Measurements from ENCODE around the gene SNX18.

SNX18 gene

DNA sequence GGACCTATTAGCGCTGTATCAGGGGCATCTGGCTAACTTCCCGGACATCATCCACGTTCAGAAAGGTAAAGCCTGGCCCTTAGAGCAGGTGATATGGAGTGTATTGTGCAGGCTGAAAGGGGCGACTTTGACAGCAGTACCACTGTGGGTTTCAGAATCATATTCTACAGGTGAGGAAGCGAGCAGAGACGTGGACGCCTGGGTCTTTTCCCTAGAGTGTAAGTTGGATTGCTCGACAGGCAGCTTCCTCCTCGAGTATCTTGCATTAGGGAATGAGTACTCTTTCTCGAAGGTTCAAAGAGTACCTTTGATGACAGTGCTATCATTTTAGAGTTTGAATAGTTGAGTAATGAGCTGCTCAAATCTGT lies 1.9 kb downstream of the SNX18 start:
- Histone ChIP-seq H2AFZ (ENCODE audit: low read length, unreplicated experiment) (no peak overlapping the region), H3K27me3 (ENCODE audit: insufficient read depth, low read length) (no peaks in the 10 kb centered on the region), H3K4me3 (ENCODE audit: low read depth, low read length) (peak overlapping the region; percentile 76), H3K27ac (ENCODE audit: low read depth, low read length) (no peak overlapping the region; the same call in 1 of the 2 replicates), H3K36me3 (ENCODE audit: insufficient read depth, low read length) (no peaks in the 10 kb centered on the region), H3K79me2 (ENCODE audit: control insufficient read depth, insufficient read depth, low read length, unreplicated experiment) (peaks cover 62% of the 10 kb centered on the region), H3K4me1 (ENCODE audit: control insufficient read depth, insufficient read depth, low read length, unreplicated experiment) (peaks cover 62% of the 10 kb centered on the region)

DNA sequence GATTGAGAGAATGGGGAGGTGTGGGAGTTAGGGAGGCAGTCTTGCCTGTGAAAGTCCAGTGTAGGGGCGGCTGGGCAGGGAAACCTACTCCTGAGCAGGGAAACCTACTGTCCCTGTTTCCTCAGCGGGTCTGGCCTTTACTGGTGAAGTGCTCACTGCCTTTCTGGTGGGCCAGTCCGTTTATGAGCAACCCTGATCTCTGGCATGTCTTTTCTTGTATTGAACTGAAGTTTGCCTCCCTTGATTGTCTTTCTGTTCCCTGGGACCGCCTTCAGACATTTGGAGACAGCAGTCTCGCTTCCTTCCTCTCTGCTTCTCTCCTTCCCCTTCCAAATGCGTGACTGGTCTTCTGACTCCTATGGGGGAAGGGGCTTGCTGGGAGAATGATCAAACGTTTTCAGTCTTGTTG lies 2.9 kb downstream of the SNX18 start:
- H2AFZ ChIP-seq (ENCODE audit: low read length, unreplicated experiment) = peak overlapping the region; percentile 1
- H3K27me3 ChIP-seq (ENCODE audit: insufficient read depth, low read length) = no peaks in the 10 kb centered on the region
- peaks cover 56% of the 10 kb centered on the region for H3K4me1 ChIP-seq (ENCODE audit: control insufficient read depth, insufficient read depth, low read length, unreplicated experiment)
- H3K27ac ChIP-seq (ENCODE audit: low read depth, low read length) = peak overlapping the region; percentile 8
- peak overlapping the region; percentile 76 for H3K4me3 ChIP-seq (ENCODE audit: low read depth, low read length)
- peaks cover 71% of the 10 kb centered on the region for H3K79me2 ChIP-seq (ENCODE audit: control insufficient read depth, insufficient read depth, low read length, unreplicated experiment)
- H3K36me3 ChIP-seq (ENCODE audit: insufficient read depth, low read length) = no peaks in the 10 kb centered on the region

DNA sequence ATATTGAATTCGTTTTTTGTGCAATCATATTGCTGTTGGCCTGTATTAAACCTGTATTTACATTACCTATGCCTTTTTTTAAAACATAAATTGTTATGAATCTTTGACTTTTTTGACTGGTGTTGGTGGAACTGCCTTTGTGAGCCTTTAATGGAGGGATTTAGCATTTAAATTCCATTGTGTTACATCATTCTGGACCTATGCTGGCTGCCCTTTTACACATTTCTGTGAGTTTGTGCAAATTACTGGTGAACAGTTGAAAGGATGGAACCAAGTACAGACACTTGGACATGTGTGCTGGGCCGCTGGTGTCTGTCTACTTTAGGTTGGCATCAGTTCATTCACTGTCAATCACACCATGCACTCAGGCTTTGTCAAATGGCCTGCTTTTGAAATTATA lies 3.4 kb downstream of the SNX18 start:
- Histone ChIP-seq H3K79me2 (ENCODE audit: control insufficient read depth, insufficient read depth, low read length, unreplicated experiment) (peaks cover 76% of the 10 kb centered on the region), H3K27me3 (ENCODE audit: insufficient read depth, low read length) (no peaks in the 10 kb centered on the region), H3K4me1 (ENCODE audit: control insufficient read depth, insufficient read depth, low read length, unreplicated experiment) (peaks cover 51% of the 10 kb centered on the region), H3K27ac (ENCODE audit: low read depth, low read length) (peak overlapping the region; percentile 8), H3K4me3 (ENCODE audit: low read depth, low read length) (peak overlapping the region; percentile 76), H2AFZ (ENCODE audit: low read length, unreplicated experiment) (peak overlapping the region; percentile 1), H3K36me3 (ENCODE audit: insufficient read depth, low read length) (no peaks in the 10 kb centered on the region)

DNA sequence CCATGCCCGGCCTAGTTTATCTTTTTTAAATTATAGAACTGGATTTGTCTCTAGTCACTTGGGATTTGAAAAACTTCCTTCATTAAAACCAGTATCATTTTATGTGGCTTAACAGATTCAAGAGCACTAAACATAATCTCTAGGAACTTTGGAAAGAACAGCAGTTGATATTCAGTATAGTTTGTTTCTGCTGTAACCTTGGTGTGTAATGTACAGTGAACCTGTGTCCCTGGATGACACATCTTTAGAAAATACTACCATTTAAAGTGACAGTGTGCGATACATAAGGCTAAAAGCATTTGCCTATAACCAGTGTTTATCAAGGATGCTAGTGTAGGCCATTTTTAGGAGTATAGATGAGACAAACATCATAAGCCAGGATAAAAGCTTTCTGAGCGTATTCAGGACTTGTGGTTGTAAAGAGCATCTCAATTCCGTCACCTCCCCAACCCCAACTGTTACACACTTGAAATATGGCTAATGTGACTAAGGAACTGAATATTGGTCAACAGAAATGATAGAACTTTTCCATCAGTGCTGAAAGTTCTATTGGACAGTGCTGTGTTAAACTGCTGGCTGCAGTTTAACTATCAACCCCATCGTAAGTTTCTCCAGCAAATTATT lies 4.4 kb downstream of the SNX18 start:
- peak overlapping the region; percentile 76 for H3K4me3 ChIP-seq (ENCODE audit: low read depth, low read length)
- H3K4me1 ChIP-seq (ENCODE audit: control insufficient read depth, insufficient read depth, low read length, unreplicated experiment) = peaks cover 41% of the 10 kb centered on the region
- no peaks in the 10 kb centered on the region for H3K36me3 ChIP-seq (ENCODE audit: insufficient read depth, low read length)
- H3K79me2 ChIP-seq (ENCODE audit: control insufficient read depth, insufficient read depth, low read length, unreplicated experiment) = peaks cover 86% of the 10 kb centered on the region
- H3K27me3 ChIP-seq (ENCODE audit: insufficient read depth, low read length) = no peaks in the 10 kb centered on the region
- H2AFZ ChIP-seq (ENCODE audit: low read length, unreplicated experiment) = no peak overlapping the region
- H3K27ac ChIP-seq (ENCODE audit: low read depth, low read length) = no peak overlapping the region

DNA sequence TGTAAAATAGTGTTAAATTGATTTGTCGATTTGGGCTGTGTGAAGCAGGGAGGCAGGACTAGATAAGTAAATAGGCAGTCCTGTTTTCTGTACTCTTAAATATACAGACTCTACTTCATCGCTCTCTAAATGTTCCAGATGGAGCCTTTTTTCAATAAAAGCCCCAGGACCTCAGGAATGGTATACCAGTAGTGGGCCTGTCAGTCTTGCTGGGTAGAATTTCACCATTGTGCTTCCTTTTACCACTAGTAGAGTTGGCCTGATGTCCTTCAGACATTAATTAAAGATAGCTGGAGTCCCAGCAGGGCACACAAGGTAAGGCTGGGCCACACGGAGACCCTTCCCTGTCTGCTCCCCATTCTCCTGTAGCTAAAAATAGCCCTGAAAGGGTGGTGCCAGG lies 6.0 kb downstream of the SNX18 start:
- Histone ChIP-seq H3K4me3 (ENCODE audit: low read depth, low read length) (no peak overlapping the region), H3K36me3 (ENCODE audit: insufficient read depth, low read length) (no peaks in the 10 kb centered on the region), H3K27me3 (ENCODE audit: insufficient read depth, low read length) (no peaks in the 10 kb centered on the region), H3K4me1 (ENCODE audit: control insufficient read depth, insufficient read depth, low read length, unreplicated experiment) (peaks cover 38% of the 10 kb centered on the region), H3K27ac (ENCODE audit: low read depth, low read length) (no peak overlapping the region; the same call in 1 of the 2 replicates), H3K79me2 (ENCODE audit: control insufficient read depth, insufficient read depth, low read length, unreplicated experiment) (peaks cover 93% of the 10 kb centered on the region), H2AFZ (ENCODE audit: low read length, unreplicated experiment) (no peak overlapping the region)

DNA sequence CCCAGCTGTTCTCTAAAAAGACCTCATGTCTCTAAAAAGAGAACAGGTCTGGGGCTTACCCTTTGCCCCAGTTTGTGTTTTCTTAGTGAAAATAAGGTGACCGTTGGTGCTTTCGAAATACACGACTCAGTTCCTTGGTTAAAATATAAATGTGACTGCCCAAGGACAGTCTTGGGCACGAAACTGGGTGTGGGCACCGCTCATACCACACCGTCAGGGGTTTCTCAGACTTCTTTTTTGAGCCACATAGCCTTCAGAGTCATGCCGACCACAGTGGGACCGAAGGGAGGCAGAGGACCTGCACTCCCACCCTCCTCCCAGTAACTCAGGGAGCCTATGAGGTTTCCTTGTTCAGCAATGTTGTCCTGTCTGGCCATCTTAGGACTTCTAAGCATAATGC lies 6.5 kb downstream of the SNX18 start:
- peaks cover 33% of the 10 kb centered on the region for H3K4me1 ChIP-seq (ENCODE audit: control insufficient read depth, insufficient read depth, low read length, unreplicated experiment)
- H2AFZ ChIP-seq (ENCODE audit: low read length, unreplicated experiment) = no peak overlapping the region
- H3K27me3 ChIP-seq (ENCODE audit: insufficient read depth, low read length) = no peaks in the 10 kb centered on the region
- no peak overlapping the region for H3K27ac ChIP-seq (ENCODE audit: low read depth, low read length)
- H3K79me2 ChIP-seq (ENCODE audit: control insufficient read depth, insufficient read depth, low read length, unreplicated experiment) = peaks cover 91% of the 10 kb centered on the region
- H3K36me3 ChIP-seq (ENCODE audit: insufficient read depth, low read length) = no peaks in the 10 kb centered on the region
- H3K4me3 ChIP-seq (ENCODE audit: low read depth, low read length) = no peak overlapping the region

DNA sequence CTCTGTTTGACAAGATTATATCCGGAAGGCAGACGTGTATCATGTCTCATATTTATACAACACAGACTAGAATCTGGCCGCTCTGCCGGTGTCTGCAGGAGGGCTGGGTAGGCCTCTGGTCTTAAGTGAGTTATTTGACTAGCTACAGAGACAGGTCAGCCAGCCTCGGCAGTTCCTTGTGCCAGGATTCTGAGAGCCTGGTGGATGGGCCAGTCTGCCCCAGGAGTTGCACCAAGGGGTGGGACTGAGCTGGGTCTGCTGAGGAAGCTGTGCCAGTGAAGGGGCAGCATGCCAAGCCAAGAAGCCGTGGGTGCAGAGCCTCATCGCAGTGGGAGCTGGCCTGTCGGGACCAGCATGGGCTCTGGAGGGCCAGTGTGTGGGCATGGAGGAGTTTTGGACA lies 7.1 kb downstream of the SNX18 start:
- peaks cover 29% of the 10 kb centered on the region for H3K4me1 ChIP-seq (ENCODE audit: control insufficient read depth, insufficient read depth, low read length, unreplicated experiment)
- H3K79me2 ChIP-seq (ENCODE audit: control insufficient read depth, insufficient read depth, low read length, unreplicated experiment) = peaks cover 91% of the 10 kb centered on the region
- H3K27me3 ChIP-seq (ENCODE audit: insufficient read depth, low read length) = no peaks in the 10 kb centered on the region
- H3K27ac ChIP-seq (ENCODE audit: low read depth, low read length) = no peak overlapping the region
- H2AFZ ChIP-seq (ENCODE audit: low read length, unreplicated experiment) = no peak overlapping the region
- no peaks in the 10 kb centered on the region for H3K36me3 ChIP-seq (ENCODE audit: insufficient read depth, low read length)
- no peak overlapping the region for H3K4me3 ChIP-seq (ENCODE audit: low read depth, low read length)

DNA sequence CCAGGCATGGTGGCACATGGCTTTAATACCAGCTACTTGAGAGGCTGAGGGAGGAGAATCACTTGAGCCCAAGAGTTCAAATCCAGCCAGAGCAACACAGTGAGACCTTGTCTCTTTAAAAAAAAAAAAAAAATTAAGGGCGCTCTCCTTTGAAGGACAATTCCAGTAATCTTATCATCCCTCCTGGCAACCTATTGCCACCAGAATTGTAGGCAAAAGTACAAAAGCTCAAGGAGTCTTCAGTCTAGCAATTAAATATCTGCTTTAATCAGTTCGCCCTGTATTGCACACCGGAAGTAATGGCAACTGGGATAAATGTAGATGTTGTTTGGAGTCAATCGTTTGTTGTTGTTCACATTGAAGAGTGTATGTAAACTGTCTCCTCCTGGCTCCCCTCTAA lies 7.7 kb downstream of the SNX18 start:
- Histone ChIP-seq H3K36me3 (ENCODE audit: insufficient read depth, low read length) (no peaks in the 10 kb centered on the region), H3K27ac (ENCODE audit: low read depth, low read length) (no peak overlapping the region), H3K79me2 (ENCODE audit: control insufficient read depth, insufficient read depth, low read length, unreplicated experiment) (peaks cover 91% of the 10 kb centered on the region), H2AFZ (ENCODE audit: low read length, unreplicated experiment) (no peak overlapping the region), H3K4me1 (ENCODE audit: control insufficient read depth, insufficient read depth, low read length, unreplicated experiment) (peaks cover 29% of the 10 kb centered on the region), H3K27me3 (ENCODE audit: insufficient read depth, low read length) (no peaks in the 10 kb centered on the region), H3K4me3 (ENCODE audit: low read depth, low read length) (no peak overlapping the region)

DNA sequence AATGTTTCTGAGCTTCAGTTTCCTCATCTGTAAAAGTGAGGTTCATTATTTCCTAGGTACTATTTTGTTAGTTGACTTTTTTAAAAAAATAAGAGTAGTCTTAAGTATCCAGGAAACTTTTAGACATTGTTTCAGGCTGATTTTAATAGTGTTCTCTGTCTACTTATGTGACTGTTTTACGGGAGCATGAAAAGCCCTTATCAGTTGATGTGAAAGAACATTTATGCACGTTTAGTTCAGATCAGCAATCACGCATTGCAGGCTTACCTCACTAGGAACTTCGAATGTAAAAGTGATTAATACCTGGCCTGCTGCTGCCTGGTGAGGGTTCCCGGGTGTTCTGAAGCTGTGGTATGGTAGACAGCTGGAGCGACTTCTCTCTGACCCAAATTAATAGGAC lies 8.1 kb downstream of the SNX18 start:
- no peaks in the 10 kb centered on the region for H3K36me3 ChIP-seq (ENCODE audit: insufficient read depth, low read length)
- H3K79me2 ChIP-seq (ENCODE audit: control insufficient read depth, insufficient read depth, low read length, unreplicated experiment) = peaks cover 88% of the 10 kb centered on the region
- no peak overlapping the region for H3K4me3 ChIP-seq (ENCODE audit: low read depth, low read length)
- no peak overlapping the region for H3K27ac ChIP-seq (ENCODE audit: low read depth, low read length)
- no peak overlapping the region for H2AFZ ChIP-seq (ENCODE audit: low read length, unreplicated experiment)
- H3K4me1 ChIP-seq (ENCODE audit: control insufficient read depth, insufficient read depth, low read length, unreplicated experiment) = peaks cover 29% of the 10 kb centered on the region
- no peaks in the 10 kb centered on the region for H3K27me3 ChIP-seq (ENCODE audit: insufficient read depth, low read length)

DNA sequence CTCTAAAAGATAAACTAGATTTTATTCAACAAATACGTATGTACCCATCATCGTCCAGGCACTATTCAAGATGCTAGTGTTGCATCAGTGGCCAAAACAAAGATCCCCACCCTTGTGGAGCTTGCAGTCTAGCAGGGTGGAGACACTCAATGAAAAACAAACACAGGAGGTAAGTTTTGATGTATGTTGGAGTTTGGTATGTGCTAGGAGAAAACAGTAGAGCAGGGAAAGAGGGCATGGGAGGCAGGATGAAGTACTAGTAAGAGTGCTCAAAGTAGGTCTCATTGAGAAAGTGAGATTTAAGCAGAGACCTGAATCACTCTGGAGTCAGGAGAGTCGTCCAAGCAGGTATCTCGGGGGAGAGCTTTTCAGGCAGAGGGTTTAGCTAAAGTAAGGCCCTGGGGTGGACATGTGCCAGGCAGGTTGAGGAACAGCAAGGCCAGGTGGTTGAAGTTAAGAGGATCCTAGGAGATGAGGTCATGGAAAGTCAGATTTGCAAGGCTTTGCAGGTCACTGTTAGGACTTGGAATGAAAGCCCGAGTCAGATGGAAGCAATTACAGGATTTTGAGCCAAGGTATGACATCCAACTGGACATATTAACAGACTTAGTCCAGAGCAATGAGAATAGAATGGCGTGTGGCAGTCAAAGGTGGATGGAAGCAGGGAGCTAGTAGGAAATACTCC lies 9.2 kb downstream of the SNX18 start:
- H3K79me2 ChIP-seq (ENCODE audit: control insufficient read depth, insufficient read depth, low read length, unreplicated experiment) = peaks cover 88% of the 10 kb centered on the region
- H3K4me3 ChIP-seq (ENCODE audit: low read depth, low read length) = no peak overlapping the region
- no peak overlapping the region for H2AFZ ChIP-seq (ENCODE audit: low read length, unreplicated experiment)
- no peaks in the 10 kb centered on the region for H3K27me3 ChIP-seq (ENCODE audit: insufficient read depth, low read length)
- no peak overlapping the region for H3K27ac ChIP-seq (ENCODE audit: low read depth, low read length)
- H3K4me1 ChIP-seq (ENCODE audit: control insufficient read depth, insufficient read depth, low read length, unreplicated experiment) = peaks cover 21% of the 10 kb centered on the region
- H3K36me3 ChIP-seq (ENCODE audit: insufficient read depth, low read length) = no peaks in the 10 kb centered on the region

DNA sequence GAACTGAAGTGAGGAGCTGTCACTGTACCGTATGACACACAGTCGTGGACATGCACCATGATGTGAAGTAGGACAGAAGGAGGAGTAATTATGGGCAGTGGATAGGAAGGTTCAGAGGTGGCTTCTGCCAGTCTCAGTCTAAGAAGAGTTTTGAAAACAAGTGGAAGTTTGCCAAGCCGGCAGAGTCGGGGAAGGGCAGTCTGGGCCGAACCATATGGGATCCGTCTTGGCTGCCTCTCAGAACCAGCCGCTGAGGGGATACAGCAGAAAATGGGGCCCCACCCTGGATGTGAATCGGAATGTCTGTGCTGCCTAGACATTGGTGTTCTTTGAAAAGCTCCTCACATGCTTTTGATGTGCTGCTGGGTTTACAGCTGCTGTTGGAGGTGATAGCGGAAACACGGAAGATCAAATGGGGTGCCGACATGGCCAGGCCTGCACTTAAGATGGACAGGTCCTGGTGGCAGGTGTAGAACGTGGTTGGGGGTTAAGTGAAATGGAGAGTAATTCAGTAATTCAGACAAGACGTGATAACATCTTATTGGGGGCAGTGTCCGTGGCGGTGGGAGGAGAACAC lies 11.2 kb downstream of the SNX18 start:
- peaks cover 17% of the 10 kb centered on the region for H3K4me1 ChIP-seq (ENCODE audit: control insufficient read depth, insufficient read depth, low read length, unreplicated experiment)

More for the DNA sequence above, 11.2 kb downstream of the SNX18 start:
- H2AFZ ChIP-seq (ENCODE audit: low read length, unreplicated experiment) = no peak overlapping the region
- H3K27me3 ChIP-seq (ENCODE audit: insufficient read depth, low read length) = no peaks in the 10 kb centered on the region
- no peaks in the 10 kb centered on the region for H3K36me3 ChIP-seq (ENCODE audit: insufficient read depth, low read length)
- H3K27ac ChIP-seq (ENCODE audit: low read depth, low read length) = no peak overlapping the region
- H3K79me2 ChIP-seq (ENCODE audit: control insufficient read depth, insufficient read depth, low read length, unreplicated experiment) = peaks cover 80% of the 10 kb centered on the region
- no peak overlapping the region for H3K4me3 ChIP-seq (ENCODE audit: low read depth, low read length)

All from ACC112 (cell line).